ENCODE measurements around the gene EPS8.
"Not testable (repeated sequence)": the region's sequence is repeated elsewhere in the genome, so short reads cannot be mapped to it uniquely, and the experiment has no call there.

The EPS8 gene

DNA sequence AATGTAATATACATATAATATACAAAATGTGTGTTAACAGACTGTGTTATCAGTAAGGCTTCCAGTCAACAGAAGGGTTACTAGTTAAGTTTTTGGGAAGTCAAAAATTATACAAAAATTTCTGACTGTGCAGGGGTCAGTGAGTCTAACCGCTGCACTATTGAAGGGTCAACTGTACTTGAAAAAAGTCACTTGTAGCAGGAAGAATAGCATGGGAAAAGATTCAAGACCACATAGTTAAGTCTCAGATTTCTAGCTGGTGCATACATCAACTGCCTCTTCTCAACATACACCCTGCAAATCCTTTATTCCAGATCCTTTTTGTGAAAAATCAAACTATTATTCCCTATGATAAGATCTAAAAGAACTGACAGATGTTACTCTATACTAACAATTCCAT is 5.9 kb downstream of the EPS8 start:
- H3K4me3 ChIP-seq (ENCODE audit: low read length): no peak overlapping the region
- no peak for TF ChIP-seq ZNF274 (IDR thresholded peaks at IDR 0.05; ENCODE audit: low read depth, low read length)

DNA sequence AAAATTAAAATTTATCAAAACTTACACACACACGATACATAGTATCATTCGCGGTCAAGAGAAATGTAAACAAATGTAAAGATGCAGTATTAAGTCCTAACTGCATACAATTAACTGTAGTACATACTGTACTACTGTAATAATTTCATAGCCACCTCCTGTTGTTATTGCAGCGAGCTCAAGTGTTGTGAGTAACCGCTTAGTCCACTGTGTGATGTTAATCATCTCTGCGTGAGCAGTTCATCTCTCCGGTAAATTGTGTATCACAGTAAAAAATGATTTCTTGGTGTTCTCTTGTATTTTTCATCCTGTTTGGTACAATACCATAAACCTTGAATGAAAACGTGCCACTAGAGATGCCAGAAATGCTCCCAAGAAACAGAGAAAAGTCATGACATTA is 6.5 kb downstream of the EPS8 start:
- H3K4me3 ChIP-seq (ENCODE audit: low read length): no peak overlapping the region
- TF ChIP-seq ZNF274 (IDR thresholded peaks at IDR 0.05; ENCODE audit: low read depth, low read length): no peak

DNA sequence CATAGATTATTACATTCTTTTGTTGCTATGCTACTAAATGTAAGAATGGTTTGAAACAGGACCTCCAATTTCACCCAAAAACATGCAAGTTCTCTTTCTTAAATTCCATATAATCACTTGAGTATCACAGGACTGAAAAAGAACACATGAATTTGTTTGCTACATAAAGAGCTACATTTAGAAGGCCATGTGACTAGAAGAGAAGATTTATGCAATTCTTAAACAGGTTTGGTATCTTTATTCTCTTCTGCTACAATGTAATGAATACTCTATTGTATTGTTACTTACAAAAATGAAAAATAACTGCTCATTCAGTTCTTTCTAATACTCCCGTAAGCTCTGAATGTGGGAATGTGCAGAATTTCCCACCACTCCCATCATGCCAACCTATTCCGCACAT is 9.3 kb downstream of the EPS8 start:
- no peak for TF ChIP-seq ZNF274 (IDR thresholded peaks at IDR 0.05; ENCODE audit: low read depth, low read length)

DNA sequence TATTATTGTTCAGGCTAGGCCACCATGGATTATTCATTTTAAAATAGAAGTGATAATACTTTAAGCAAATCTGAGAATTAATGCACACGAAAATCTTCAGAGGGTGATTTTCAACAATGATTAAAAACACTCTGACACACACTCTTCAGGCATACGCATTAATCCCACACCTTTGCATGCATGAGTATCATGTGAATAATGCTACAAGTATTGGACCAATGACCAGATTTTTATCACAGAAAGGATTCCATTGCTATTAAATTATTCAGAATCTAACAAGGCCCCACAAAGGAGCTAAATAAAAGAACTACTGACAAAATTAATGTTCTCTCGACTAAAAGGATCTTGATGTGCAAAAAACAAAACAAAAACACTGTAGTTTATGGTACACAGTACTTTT is 11.1 kb downstream of the EPS8 start:
- no peak overlapping the region for H3K4me3 ChIP-seq (ENCODE audit: low read length)
- TF ChIP-seq ZNF274 (IDR thresholded peaks at IDR 0.05; ENCODE audit: low read depth, low read length): no peak

More for the DNA sequence above, 9.3 kb downstream of the EPS8 start:
- no peak overlapping the region for H3K4me3 ChIP-seq (ENCODE audit: low read length)

DNA sequence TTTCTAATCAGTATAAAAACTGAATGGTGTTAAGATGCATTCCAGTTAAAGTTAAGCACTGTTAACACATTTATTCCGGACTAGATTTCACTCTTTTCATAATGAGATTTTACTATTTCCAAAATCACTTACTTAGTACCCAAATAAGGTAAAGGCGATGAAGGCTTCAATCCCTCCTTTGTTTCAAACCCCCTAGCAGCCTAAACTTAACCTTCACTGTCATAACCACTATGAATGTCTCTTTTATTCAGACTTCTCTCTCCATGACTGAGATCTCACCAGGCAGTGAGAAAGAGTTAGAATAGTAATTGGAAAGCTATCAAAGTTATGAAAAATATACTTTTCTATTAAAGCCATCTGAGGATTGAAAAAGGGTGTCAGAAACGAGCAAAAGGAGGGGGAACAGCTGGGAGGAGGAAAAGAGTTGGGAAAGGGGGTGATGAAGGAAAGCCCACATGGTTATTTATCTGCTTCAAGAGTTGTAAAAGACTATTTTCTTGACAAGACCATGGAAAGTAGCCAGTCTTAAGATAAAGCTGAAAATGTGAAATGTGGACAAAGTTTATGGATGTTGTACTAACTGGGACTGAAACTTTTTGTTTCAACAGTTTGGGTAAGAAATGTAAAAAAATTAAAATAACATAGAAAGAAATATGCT is 11.7 kb downstream of the EPS8 start:
- no peak for TF ChIP-seq ZNF274 (IDR thresholded peaks at IDR 0.05; ENCODE audit: low read depth, low read length)
- H3K4me3 ChIP-seq (ENCODE audit: low read length): no peak overlapping the region

DNA sequence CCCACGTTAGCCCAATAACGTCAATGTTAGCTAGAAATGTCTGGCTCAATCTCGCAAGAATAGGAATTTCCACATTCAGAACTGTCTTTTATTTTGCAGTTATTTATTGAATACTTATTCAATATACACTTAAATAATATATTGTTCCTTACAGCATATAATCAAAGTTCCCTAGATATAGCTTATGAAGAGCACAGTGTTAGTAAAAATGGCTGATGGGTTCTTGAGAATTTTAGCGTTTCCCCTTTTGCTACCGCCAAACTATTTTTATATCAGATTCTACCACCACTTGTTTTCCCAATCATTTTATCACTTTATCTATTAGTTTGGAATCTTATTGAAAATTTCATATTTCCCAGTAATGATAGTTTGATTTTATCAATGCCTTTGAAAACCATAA is 12.7 kb downstream of the EPS8 start:
- no peak overlapping the region for H3K4me3 ChIP-seq (ENCODE audit: low read length)
- no peak for TF ChIP-seq ZNF274 (IDR thresholded peaks at IDR 0.05; ENCODE audit: low read depth, low read length)

DNA sequence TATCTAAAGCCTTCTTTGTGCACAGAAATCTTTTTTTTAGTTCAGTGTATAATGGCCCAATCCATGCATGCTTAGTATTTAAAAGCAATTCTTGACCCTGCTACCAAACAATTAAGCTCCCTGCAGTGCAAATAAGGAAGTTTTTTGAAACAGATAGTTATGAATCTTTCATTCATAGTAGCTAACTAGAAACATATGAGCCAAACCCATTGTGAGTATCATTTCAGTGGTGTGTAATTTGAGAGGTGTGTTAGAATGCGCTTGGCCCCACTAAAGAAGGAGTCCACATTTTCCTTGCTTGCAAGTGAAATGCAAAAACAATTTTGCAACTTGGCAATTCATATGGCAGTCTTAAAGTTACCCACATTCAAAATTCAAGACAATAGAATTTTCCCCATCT is 14.4 kb downstream of the EPS8 start:
- no peak overlapping the region for H3K4me3 ChIP-seq (ENCODE audit: low read length)
- TF ChIP-seq ZNF274 (IDR thresholded peaks at IDR 0.05; ENCODE audit: low read depth, low read length): no peak

DNA sequence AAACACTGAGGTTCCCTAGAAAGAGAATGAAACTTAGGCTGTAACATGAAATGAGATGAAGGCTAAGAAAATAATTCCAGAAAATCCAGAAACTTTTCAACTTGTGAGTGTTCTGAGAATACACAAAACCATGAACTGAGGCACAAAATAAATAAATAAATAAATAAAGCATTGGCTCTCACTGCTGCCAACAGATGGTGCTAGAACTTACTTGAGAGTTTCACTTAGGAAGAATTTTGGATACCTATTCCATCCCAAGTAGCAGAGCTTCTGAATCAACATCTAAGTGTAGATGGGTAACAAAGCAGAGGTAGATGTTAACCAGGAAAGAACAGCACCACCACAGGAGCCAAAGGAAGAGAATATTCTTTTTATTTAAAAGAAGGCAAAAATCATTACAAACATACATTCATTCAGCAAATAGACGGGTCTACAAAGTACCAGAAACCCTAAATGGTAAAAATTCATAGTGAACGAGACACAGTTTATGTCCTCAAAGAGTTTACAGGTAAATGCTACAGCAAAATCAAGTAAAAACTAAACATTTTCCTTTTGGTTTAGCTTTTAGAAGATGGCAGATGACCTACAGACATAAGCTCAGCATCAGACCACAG is 16.7 kb downstream of the EPS8 start:
- TF ChIP-seq ZNF274 (IDR thresholded peaks at IDR 0.05; ENCODE audit: low read depth, low read length): no peak
- H3K4me3 ChIP-seq (ENCODE audit: low read length): no peak overlapping the region

DNA sequence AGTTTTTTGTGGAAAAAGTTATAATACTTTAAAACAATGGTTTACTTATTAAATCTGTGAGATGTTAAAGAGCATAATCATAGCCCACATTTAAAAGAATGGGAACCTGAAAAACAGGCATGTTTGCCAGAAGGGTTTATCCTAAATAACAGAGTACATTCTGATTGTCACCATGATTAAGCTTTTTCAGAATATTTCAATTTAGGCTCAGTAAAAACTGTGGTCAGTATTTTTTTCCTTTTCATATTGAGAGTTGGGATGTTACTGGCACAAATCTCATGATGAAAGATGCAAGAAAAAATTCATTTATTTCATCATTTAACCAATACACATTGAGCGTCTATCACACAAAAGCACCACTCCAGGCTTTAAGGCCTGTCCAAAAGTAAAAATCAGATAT is 18.6 kb downstream of the EPS8 start:
- no peak for TF ChIP-seq ZNF274 (IDR thresholded peaks at IDR 0.05; ENCODE audit: low read depth, low read length)
- H3K4me3 ChIP-seq (ENCODE audit: low read length): no peak overlapping the region; the same call in 1 of the 2 replicates

DNA sequence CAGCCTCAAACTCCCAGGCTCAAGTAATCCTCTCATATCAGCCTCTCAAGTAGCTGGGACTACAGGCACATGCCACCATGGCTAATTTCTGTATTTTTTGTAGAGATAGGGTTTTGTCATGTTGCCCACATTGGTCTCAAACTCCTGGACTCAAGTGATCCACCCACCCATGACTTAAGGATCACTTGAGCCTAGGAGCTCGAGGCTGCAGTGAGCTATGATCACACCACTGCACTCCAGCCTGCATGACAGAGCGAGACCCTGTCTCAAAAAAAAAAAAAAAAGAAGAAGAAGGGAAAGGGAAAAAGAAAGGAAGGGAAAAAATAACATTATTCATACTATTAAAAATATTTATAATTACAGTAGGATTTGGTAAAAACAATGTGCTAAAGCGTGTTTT is 19.2 kb downstream of the EPS8 start:
- no peak for TF ChIP-seq ZNF274 (IDR thresholded peaks at IDR 0.05; ENCODE audit: low read depth, low read length)
- H3K4me3 ChIP-seq (ENCODE audit: low read length): no peak overlapping the region

DNA sequence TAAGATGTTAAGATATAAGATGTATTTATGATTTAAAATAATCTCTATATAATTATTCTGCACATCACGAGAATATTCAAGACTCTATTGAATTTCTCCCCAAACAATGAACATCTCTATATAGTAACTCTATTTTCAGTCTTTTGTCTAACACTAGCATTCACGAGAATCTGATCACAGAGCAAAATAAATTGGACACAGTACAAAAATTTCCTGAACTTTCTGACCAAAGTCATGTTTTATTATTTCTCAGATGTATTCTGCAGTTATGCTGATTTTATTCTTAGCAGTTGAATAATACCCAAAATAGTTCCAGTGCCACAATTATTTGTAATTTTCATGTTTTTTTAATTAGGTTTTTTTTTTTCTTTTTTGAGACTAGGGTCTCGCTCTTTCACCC is 19.6 kb downstream of the EPS8 start:
- TF ChIP-seq ZNF274 (IDR thresholded peaks at IDR 0.05; ENCODE audit: low read depth, low read length): no peak
- H3K4me3 ChIP-seq (ENCODE audit: low read length): no peak overlapping the region

DNA sequence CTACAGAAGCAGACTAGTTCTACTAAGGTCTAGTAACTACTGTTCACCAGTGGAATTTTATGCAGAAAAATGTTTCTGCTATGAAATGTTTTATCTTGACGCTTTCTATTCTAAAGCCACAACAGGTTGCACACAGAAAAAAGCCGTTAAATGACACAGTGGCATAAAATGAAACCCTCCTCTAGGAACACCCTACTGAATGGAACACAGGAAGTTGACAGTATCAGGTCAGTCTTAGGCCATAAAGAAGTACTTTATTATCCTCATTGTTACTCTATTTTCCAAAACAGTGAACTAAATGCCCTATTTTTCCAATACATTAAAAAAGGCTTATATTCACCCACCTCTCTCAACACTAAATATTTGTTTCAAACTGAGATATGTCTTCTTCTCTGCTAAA is 21.9 kb downstream of the EPS8 start:
- no peak for TF ChIP-seq ZNF274 (IDR thresholded peaks at IDR 0.05; ENCODE audit: low read depth, low read length)
- H3K4me3 ChIP-seq (ENCODE audit: low read length): no peak overlapping the region

DNA sequence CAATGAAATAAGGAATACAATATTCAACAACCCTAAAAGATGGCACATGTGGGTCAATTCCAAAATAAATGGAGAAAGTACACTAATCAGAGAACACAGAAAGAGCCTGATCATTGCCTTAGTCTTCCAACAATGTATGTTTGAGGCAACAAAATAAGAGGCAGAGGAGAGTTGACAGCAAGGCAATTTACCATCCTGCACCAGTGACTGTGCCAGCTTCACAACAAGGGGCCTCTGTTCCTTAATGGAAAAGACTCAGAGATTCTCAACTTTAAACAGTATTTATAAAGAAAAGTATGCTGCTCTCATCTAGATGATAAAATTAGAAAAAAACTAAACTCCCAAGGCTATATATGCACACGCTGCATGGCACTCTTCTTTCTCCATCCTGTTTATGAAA is 25.9 kb downstream of the EPS8 start:
- no peak overlapping the region for H3K4me3 ChIP-seq (ENCODE audit: low read length)
- TF ChIP-seq ZNF274 (IDR thresholded peaks at IDR 0.05; ENCODE audit: low read depth, low read length): no peak

DNA sequence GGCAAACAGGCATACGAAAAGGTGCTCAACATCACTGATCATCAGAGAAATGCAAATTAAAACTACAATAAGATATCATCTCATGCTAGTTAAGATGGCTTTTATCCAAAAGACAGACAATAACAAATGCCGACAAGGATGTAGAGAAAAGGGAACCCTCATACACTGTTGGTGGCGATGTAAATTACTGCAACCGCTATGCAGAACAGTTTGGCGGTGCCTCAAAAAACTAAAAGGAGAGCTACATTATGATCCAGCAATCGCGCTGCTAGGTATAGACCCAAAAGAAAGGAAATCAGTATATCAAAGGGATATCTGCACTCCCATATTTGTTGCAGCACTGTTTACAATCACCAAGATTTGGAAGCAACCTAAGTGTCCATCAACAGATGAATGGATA is 27.0 kb downstream of the EPS8 start:
- H3K4me3 ChIP-seq (ENCODE audit: low read length): not testable (repeated sequence)

DNA sequence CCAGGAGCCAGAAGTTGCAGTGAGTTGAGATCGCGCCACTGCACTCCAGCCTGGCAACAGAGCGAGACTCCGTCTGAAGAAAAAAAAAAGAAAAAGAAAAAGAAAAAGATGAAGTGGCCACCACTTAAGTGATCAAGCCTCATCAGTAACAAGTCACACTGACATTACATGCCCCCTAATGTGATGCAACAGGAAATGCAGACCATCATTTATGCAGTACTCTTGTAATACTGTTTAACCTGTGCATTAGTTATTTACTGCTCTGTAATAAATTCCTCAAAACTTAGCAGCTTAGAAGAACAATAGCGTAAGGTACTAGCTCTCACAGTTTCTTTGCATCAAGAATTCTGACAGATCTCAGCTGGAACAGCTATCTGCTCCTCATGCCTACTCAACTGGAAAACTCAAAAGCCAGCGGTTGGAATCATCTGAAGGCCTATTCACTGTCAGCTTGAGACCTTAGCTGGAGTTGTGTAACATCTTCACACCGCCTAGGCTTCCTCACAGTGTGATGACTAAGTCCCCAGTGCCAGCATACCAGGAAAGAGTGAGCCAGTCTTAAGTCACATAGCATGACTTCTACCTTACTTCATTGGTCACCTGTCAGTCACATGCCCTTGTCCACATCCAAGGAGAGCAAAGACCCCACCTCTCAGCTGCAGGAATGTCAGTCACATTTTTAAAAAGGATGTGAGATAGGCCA is 31.5 kb downstream of the EPS8 start:
- no peak for TF ChIP-seq ZNF274 (IDR thresholded peaks at IDR 0.05; ENCODE audit: low read depth, low read length)
- no peak overlapping the region for H3K4me3 ChIP-seq (ENCODE audit: low read length)

Measured in GM08714 (cell line).